IMR-90 (cell line): Measurements from ENCODE around the gene SLC18A2. TPM values are rescaled to one million over a fixed set of nuclear protein-coding genes. Genes with fewer than 3 reads are reported as not detected.

Experiments used
- ATAC-seq: fragments of 200-7000 bp; cut with Tn5 transposase; 2 replicates; pipeline ENCODE4 v1.9.1; 2020; ENCODE audit warnings: low read depth, mild to moderate bottlenecking, moderate library complexity
- BruUV-seq: library from RNA; stranded (reverse); fragments of 400-500 nt; replicated peaks from 2 replicates; lab custom pipeline; 2021; lab: Mats Ljungman, UMichigan
- CTCF ChIA-PET: fragments of 300-600 bp; formaldehyde crosslinking; extraction: SDS; loops from one replicate; lab custom pipeline; 2021; ENCODE audit warnings: antibody characterized with exemption; lab: Yijun Ruan, JAX
- POLR2A ChIA-PET: fragments of 300-600 bp; sonication (Branson Sonifier 250); formaldehyde crosslinking; loops from one replicate; lab custom pipeline; 2022; ENCODE audit warnings: antibody characterized with exemption; ENCODE audit not compliant: unreplicated experiment; lab: Charles Lee
- DNase-seq: peaks from one replicate; pipeline ENCODE4 v3.0.0; 2013
- H2AFZ ChIP-seq: replicated peaks from 2 replicates; pipeline ENCODE3; 2013; ENCODE audit warnings: low read length, mild to moderate bottlenecking; ENCODE audit not compliant: poor library complexity
- H2AK5ac ChIP-seq: 2 replicates; pipeline ENCODE4 v1.6.1; 2013; ENCODE audit warnings: low read depth, low read length, inconsistent platforms
- H2AK9ac ChIP-seq: replicated peaks from 2 replicates; pipeline ENCODE3; 2013; ENCODE audit warnings: mild to moderate bottlenecking, low read depth, low read length, moderate library complexity; ENCODE audit not compliant: poor library complexity
- H2BK120ac ChIP-seq: 2 replicates; pipeline ENCODE4 v1.6.1; 2013; ENCODE audit warnings: low read depth, low read length, inconsistent platforms
- H2BK15ac ChIP-seq: 3 replicates; pipeline ENCODE4 v1.6.1; 2013; ENCODE audit warnings: low read depth, low read length, inconsistent platforms
- H2BK20ac ChIP-seq: 2 replicates; pipeline ENCODE4 v1.6.1; 2013; ENCODE audit warnings: low read depth, mild to moderate bottlenecking, inconsistent platforms, low read length, moderate library complexity
- H2BK5ac ChIP-seq: 2 replicates; pipeline ENCODE4 v1.6.1; 2013; ENCODE audit warnings: mild to moderate bottlenecking, low read depth, low read length, inconsistent platforms; ENCODE audit not compliant: poor library complexity, severe bottlenecking
- H3K14ac ChIP-seq: replicated peaks from 2 replicates; pipeline ENCODE4 v1.6.1; 2013; ENCODE audit warnings: low read depth, low read length, inconsistent platforms
- H3K18ac ChIP-seq: 2 replicates; pipeline ENCODE4 v1.6.1; 2013; ENCODE audit warnings: low read depth, low read length, control low read depth
- H3K23ac ChIP-seq: 2 replicates; pipeline ENCODE4 v1.6.1; 2013; ENCODE audit warnings: low read depth, low read length, inconsistent platforms
- H3K27ac ChIP-seq: 2 replicates; pipeline ENCODE4 v1.5.1; 2013; ENCODE audit warnings: mild to moderate bottlenecking, control low read depth, low read length; ENCODE audit not compliant: insufficient read depth
- H3K27me3 ChIP-seq: 2 replicates; pipeline ENCODE4 v1.6.1; 2013; ENCODE audit warnings: low read length; ENCODE audit not compliant: control insufficient read depth, insufficient read depth
- H3K36me3 ChIP-seq: 2 replicates; pipeline ENCODE4 v1.6.1; 2013; ENCODE audit warnings: low read length, mixed read lengths; ENCODE audit not compliant: control insufficient read depth, insufficient read depth
- H3K4ac ChIP-seq: 2 replicates; pipeline ENCODE4 v1.6.1; 2013; ENCODE audit warnings: low read depth, low read length, inconsistent platforms
- H3K4me1 ChIP-seq: 2 replicates; pipeline ENCODE4 v1.6.1; 2013; ENCODE audit warnings: low read length, mixed read lengths; ENCODE audit not compliant: control insufficient read depth, insufficient read depth
- H3K4me2 ChIP-seq: 2 replicates; pipeline ENCODE4 v1.6.1; 2013; ENCODE audit warnings: low read depth, mild to moderate bottlenecking, control low read depth, low read length, moderate library complexity
- H3K4me3 ChIP-seq: 2 replicates; pipeline ENCODE4 v1.5.1; 2013; ENCODE audit warnings: low read depth, mild to moderate bottlenecking, control low read depth, low read length, moderate library complexity; ENCODE audit not compliant: insufficient read depth
- H3K56ac ChIP-seq: 2 replicates; pipeline ENCODE4 v1.6.1; 2013; ENCODE audit warnings: low read length, inconsistent platforms; ENCODE audit not compliant: insufficient read depth; ENCODE audit errors: extremely low read depth
- H3K79me1 ChIP-seq, 2 experiments: 2 replicates each; pipeline ENCODE4 v1.6.1; 2013; ENCODE audit warnings: low read length in 2 of 2, inconsistent platforms in 1 of 2, low read depth in 1 of 2
- H3K9ac ChIP-seq: 2 replicates; pipeline ENCODE4 v1.6.1; 2013; ENCODE audit warnings: low read depth, low read length, control low read depth
- H3K9me1 ChIP-seq: 2 replicates; pipeline ENCODE4 v1.6.1; 2013; ENCODE audit warnings: low read length, inconsistent platforms; ENCODE audit not compliant: insufficient read depth
- H3K9me3 ChIP-seq: 2 replicates; pipeline ENCODE4 v1.6.1; 2013; ENCODE audit warnings: low read length; ENCODE audit not compliant: control insufficient read depth, insufficient read depth
- H4K20me1 ChIP-seq: 2 replicates; pipeline ENCODE4 v1.6.1; 2013; ENCODE audit warnings: low read length, inconsistent platforms; ENCODE audit not compliant: insufficient read depth
- H4K5ac ChIP-seq: 2 replicates; pipeline ENCODE4 v1.6.1; 2013; ENCODE audit warnings: mild to moderate bottlenecking, low read depth, low read length, control low read depth
- H4K8ac ChIP-seq, 2 experiments: 2 replicates each; pipeline ENCODE4 v1.6.1; 2013; ENCODE audit warnings: low read depth in 2 of 2, low read length in 2 of 2, control low read depth in 1 of 2, inconsistent platforms in 1 of 2
- H4K91ac ChIP-seq: 2 replicates; pipeline ENCODE4 v1.6.1; 2013; ENCODE audit warnings: low read depth, low read length, inconsistent platforms; ENCODE audit not compliant: insufficient read depth
- CEBPB ChIP-seq: IDR thresholded peaks from 2 replicates; pipeline ENCODE4 v1.6.1; 2012; ENCODE audit warnings: low read depth, low read length, improper control_type of control experiment
- CTCF ChIP-seq: conservative IDR thresholded peaks from 2 replicates; pipeline ENCODE4 v1.5.1; 2012; ENCODE audit warnings: mild to moderate bottlenecking, low read depth, low read length, improper control_type of control experiment
- FOS ChIP-seq: fragments of 150-350 bp; IDR thresholded peaks from 2 replicates; pipeline ENCODE4 v1.6.1; 2016; ENCODE audit warnings: low read depth, low read length
- MAFK ChIP-seq: IDR thresholded peaks from 2 replicates; pipeline ENCODE4 v1.6.1; 2012; ENCODE audit warnings: low read depth, low read length, improper control_type of control experiment
- MXI1 ChIP-seq: IDR thresholded peaks from 2 replicates; pipeline ENCODE4 v1.6.1; 2012; ENCODE audit warnings: low read depth, mild to moderate bottlenecking, low read length, moderate library complexity, borderline replicate concordance
- NFE2L2 ChIP-seq: fragments of 150-350 bp; IDR thresholded peaks from 2 replicates; pipeline ENCODE4 v1.6.1; 2016; ENCODE audit warnings: low read depth, mild to moderate bottlenecking, low read length
- RAD21 ChIP-seq: IDR thresholded peaks from 2 replicates; pipeline ENCODE4 v1.6.1; 2012; ENCODE audit warnings: low read length, improper control_type of control experiment
- RCOR1 ChIP-seq: IDR thresholded peaks from 2 replicates; pipeline ENCODE4 v1.6.1; 2012; ENCODE audit warnings: mild to moderate bottlenecking, low read length, improper control_type of control experiment; ENCODE audit not compliant: insufficient replicate concordance
- RFX5 ChIP-seq: IDR thresholded peaks from 2 replicates; pipeline ENCODE4 v1.8.0; 2012; ENCODE audit warnings: low read depth, mild to moderate bottlenecking, low read length, moderate library complexity
- SMC3 ChIP-seq: fragments of 150-350 bp; IDR thresholded peaks from 2 replicates; pipeline ENCODE4 v1.6.1; 2016; ENCODE audit warnings: low read depth, mild to moderate bottlenecking, antibody characterized with exemption, low read length, moderate library complexity
- WGBS, 2 experiments: methylation state at CpG; one replicate each; pipeline versions ENCODE4 v1.1.5 to v1.1.7; 2013; ENCODE audit warnings: missing lambda C conversion rate in 2 of 2; ENCODE audit not compliant: insufficient read length in 1 of 2; ENCODE audit errors: extremely low coverage in 2 of 2; 5-methylcytosine and 5-hydroxymethylcytosine counted together
- dilution Hi-C: fragments of 300-500 bp; cut with HindIII; formaldehyde crosslinking; loops from one replicate; pipeline ENCODE4 v1.14.3; 2018; ENCODE audit warnings: low sequenced_read_pairs; ENCODE audit not compliant: unreplicated experiment
- in situ Hi-C: fragments of 300-500 bp; cut with MboI; formaldehyde crosslinking; loops from 3 replicates; pipeline ENCODE4 v1.14.3; 2019; ENCODE audit warnings: low sequenced_read_pairs, inconsistent platforms, mixed read lengths
- intact Hi-C: fragments of 100-400 bp; cut with micrococcal nuclease; formaldehyde crosslinking; loops from 2 replicates; pipeline ENCODE4 v1.10.0; 2022
- polyA plus RNA-seq, 3 experiments: library from polyadenylated mRNA; depleted of rRNA; stranded (reverse); fragments of >200 nt; gene quantifications; 2 replicates each; pipeline ENCODE4 v1.2.3, GENCODE V29; 2012; ENCODE audit warnings: low replicate concordance in 1 of 3
- total RNA-seq: library from RNA; depleted of rRNA; stranded (reverse); fragments of >200 nt; gene quantifications from 2 replicates; pipeline ENCODE4 v1.2.3, GENCODE V29; 2012
- TF ChIP-seq, protein P1 (sequence below): fragments of 150-350 bp; IDR thresholded peaks from 2 replicates; pipeline ENCODE4 v1.6.1; 2017; ENCODE audit warnings: mild to moderate bottlenecking, antibody characterized with exemption, low read length, low read depth

The SLC18A2 gene
- total and polyA plus RNA-seq, 2 of the 4 experiments (the other 2 are of a cell fraction) = not detected

GRCh38 chr10:117320050-117320665 lies 79.2 kb downstream of the SLC18A2 start:
- Histone ChIP-seq H2AK5ac (no peak overlapping the region), H3K4me2 (no peak overlapping the region), H3K23ac (no peak overlapping the region), H2BK20ac (no peak overlapping the region), H2BK15ac (no peak overlapping the region), H3K36me3 (no peaks in the 10 kb centered on the region), H3K9ac (no peak overlapping the region), H2BK120ac (no peak overlapping the region), H3K56ac (no peak overlapping the region), H3K27me3 (no peaks in the 10 kb centered on the region), H2BK5ac (no peak overlapping the region), H2AFZ (no peak overlapping the region), H4K20me1 (peaks cover 5% of the 10 kb centered on the region; the same call in 1 of the 2 replicates), H3K9me3 (no peaks in the 10 kb centered on the region), H3K14ac (no peak overlapping the region), H4K91ac (no peak overlapping the region), H3K4me1 (0 out of 2 replicates have a peak, but pooled peaks cover 2% of the 10 kb centered on the region), H4K5ac (no peak overlapping the region), H3K18ac (no peak overlapping the region), H4K8ac (no peak overlapping the region), H2AK9ac (no peak overlapping the region), H3K4ac (no peak overlapping the region), H3K9me1 (no peaks in the 10 kb centered on the region), H3K4me3 (no peak overlapping the region), H3K79me1 (peaks cover 5 to 11% of the 10 kb centered on the region in 2 experiments; a peak in 3 of 4 replicates), H3K27ac (no peak overlapping the region)
- dilution Hi-C loops = no loop called here
- CTCF ChIA-PET = interaction anchor here (0.6 to 4.1 kb wide), 8 partner anchors 8 to 523 kb away, joined by 3 to 37 read pairs (median 3); no protein-coding TSS in a partner anchor
- POLR2A ChIA-PET = no interaction called here
- TF ChIP-seq MAFK (no peak), RAD21 (peak; percentile 50), NFE2L2 (no peak), FOS (no peak), MXI1 (no peak), CEBPB (no peak), RFX5 (no peak), RCOR1 (no peak), CTCF (peak; percentile 61), SMC3 (peak; percentile 33; the same call in 1 of the 2 replicates)
- TF ChIP-seq, protein P1, sequence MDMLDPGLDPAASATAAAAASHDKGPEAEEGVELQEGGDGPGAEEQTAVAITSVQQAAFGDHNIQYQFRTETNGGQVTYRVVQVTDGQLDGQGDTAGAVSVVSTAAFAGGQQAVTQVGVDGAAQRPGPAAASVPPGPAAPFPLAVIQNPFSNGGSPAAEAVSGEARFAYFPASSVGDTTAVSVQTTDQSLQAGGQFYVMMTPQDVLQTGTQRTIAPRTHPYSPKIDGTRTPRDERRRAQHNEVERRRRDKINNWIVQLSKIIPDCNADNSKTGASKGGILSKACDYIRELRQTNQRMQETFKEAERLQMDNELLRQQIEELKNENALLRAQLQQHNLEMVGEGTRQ = no peak
- DNase-seq (peak; percentile 27), ATAC-seq (peak; percentile 48; the same call in 1 of the 2 replicates)
- no TSS peak for BruUV-seq
- in situ Hi-C loops = no loop called here
- no CpG with 5 or more reads among the region's 1 CpG for WGBS, 2 experiments
- intact Hi-C loops = loop anchor here (1.0 kb wide), 1 partner anchor 104 kb away; no protein-coding TSS in a partner anchor
